Stimulated activated naive CD8-positive, alpha-beta T cell treated with anti-CD3 and anti-CD28 coated beads, Interleukin-15, Interleukin-2, amounts not matched to agents 100 U/mL and 50 U/mL, for 24 hours (primary cell): ENCODE results near the gene IQCH.
A peak's percentile ranks its signal among the peaks of the same experiment; 100 is the strongest.
"Not testable (repeated sequence)": the region's sequence is repeated elsewhere in the genome, so short reads cannot be mapped to it uniquely, and the experiment has no call there.

ENCODE experiments used
- ATAC-seq: fragments of 150-1000 bp; cut with Tn5 transposase; one replicate; pipeline ENCODE4 v1.10.0; 2021
- DNase-seq: peaks from one replicate; pipeline ENCODE4 v3.0.0; 2021

The IQCH gene

GRCh38 chr15:67446449-67446848, 191.9 kb downstream of the IQCH start:
- ATAC-seq (no peak), DNase-seq (no peak)

GRCh38 chr15:67448372-67448771, 193.8 kb downstream of the IQCH start:
- DNase-seq, ATAC-seq: not testable (repeated sequence)

- DNase-seq, ATAC-seq: not testable (repeated sequence)
These were observed 199.1 kb downstream of the IQCH start for GRCh38 chr15:67453703-67454102.

DNA sequence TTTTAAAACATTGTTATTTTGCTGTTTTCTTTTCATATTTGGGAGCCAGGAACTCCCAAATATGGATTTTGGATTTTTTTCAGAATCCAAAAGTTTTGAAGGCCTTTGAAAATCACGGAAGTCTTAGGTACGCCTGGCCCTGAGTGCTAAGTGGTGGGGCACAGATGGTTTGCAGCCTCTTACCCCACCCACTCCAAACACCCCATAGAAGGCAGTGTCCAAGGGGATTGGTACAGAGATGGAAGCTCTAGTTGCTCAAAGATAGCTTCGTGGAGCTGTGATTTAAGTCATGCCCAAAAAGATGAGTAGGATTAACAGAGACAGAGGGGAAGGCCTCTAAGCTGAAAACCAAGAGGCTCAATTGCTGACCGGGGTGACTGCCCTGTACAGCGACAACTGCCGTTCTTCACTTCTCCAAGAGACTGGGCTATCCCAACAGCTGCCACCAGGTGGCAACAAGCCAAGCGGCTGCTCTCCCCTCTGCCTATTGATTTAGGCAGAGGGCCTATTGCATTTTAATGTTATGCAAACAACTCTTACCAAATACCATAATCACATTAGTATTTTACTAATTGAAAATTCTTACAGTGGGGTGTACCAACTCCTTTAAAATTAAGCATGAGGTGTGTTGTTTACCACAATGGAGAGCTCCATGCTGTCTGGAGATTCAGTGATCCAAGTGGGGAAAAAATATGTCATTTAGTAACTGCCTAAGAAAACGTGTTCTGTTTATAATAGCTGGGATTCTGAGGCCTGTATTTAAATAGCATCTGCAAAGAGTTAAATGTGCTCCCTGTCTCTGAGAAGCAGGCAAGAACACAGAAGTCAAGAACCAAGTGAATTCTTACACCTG, 202.3 kb downstream of the IQCH start:
- ATAC-seq (peak; percentile 94), DNase-seq (peak; percentile 91)

DNA sequence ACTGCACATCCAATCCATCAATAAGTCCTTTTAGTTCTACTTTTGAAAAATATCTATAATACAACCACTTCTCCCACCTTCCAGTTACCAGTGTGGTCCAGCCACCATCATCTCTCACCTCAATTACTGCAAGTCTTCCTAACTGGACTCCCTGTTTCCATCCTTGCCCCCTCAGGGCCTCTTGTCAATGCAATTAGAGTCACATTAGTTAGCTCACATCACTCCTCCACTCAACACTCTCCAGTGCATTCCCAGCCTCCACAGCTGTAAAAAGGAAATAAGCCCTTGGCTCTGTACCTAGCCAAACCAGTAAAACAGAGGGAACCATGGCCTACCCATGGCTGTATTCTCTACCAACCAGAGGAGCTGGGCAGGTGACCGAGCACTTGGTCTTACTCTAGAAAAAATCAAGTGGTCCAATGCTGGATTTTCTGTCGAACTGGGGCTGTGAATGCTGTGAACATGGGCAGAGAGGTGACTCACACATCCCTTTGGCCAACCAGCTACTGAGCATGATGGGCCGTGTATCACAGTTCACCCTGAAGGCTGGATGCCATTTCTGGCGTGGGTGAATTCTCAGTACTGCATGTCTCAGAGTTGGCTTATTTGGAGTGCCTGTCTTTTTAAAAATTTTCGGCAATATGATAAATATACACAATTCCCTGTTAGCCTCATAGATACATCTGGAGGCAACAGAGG, 203.9 kb downstream of the IQCH start:
- ATAC-seq, result no peak

DNA sequence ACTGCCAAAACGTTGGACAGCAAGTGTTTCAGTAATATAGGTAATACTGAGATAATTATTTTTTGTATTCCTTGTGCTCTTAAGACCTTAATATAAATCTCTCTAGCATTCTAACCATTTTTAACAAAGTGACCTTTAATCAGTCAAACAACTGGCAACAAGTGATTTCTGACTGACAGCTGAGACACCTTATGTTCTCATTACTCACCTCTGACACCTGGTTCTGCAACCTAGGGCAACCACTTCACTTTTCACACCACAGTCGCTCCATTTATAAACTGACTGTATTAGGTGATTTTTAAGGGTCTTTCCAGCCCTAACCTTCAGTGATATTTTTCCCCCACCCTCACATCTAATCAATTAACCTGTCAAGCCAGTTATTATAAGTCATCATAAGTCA, 205.9 kb downstream of the IQCH start:
- DNase-seq (no peak), ATAC-seq (no peak)

More for the DNA sequence above, 203.9 kb downstream of the IQCH start:
- no peak for DNase-seq

DNA sequence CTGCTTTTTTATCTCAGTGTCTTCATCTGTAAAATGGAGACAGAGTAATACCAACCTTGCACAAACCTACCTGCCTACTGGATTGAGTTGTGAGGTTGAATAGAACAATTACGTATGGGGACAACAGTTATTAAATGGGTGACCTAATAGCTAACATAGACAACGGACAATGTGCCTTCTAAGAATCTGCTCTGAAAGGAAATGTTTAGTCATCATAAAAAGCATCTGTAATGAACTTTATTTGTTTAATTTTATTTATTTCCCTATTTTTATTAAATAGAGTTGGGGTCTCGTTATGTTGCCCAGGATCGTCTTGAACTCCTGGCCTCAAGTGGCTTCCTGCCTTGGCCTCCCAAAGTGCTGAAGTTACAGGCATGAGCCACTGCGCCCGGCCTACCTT, 207.1 kb downstream of the IQCH start:
- DNase-seq (no peak), ATAC-seq (no peak)

DNA sequence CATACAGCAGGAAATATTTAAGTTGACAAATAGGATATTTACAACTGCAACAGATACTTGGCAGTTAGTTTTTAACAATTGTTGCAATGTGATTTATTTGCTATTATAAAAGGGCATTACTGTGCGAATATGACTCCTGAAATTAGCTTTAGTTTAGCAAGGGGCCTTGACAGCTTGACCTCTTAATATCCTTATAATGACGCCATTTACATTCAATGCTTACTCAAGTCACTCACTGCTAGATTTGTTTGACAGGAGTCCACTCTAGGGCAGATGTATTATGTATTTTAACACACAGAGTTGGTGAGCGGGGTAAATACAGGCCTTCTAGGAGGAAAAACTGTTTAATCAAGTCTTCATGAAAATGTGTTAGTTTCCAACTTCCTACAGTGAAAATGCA, 208.3 kb downstream of the IQCH start:
- no peak for ATAC-seq
- no peak for DNase-seq

GRCh38 chr15:67463488-67463887, 208.9 kb downstream of the IQCH start:
- ATAC-seq (no peak), DNase-seq (no peak)

DNA sequence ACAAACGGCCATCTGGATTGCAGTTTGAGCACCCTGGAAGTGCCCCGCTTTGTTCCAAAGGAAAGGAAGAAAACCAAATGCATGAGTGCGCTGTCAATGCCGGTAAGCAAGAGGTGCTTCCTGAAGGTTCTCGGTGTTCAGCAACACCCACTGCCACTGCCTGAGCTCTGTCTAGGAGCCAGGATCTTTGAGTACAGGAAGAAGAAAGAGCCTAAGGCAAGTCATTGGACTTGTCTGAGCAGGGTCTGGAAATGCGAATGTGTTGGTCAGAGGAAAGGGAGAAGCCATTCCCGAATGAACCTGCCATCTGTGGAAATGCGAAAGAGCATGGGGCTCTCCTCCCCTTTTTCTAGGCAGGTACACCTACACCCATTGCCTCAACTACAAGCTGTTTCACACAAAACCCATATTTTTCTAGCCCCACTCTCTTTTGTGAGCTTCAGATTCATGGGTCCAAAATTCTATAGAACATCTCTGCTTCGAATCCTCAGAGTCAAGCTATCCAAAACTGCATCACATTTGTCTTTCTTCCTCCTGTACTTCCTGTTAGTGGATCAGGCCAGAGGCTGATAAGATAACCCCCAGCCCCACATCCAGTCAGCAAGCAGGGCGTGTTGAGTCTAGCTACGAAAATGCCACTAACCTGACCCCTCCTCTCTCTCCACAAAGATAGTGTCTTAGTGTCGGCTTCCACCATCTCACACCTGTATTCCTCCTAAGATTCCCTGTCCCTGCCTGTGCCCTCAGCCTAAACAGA, 210.8 kb downstream of the IQCH start:
- DNase-seq, result no peak
- no peak for ATAC-seq

DNA sequence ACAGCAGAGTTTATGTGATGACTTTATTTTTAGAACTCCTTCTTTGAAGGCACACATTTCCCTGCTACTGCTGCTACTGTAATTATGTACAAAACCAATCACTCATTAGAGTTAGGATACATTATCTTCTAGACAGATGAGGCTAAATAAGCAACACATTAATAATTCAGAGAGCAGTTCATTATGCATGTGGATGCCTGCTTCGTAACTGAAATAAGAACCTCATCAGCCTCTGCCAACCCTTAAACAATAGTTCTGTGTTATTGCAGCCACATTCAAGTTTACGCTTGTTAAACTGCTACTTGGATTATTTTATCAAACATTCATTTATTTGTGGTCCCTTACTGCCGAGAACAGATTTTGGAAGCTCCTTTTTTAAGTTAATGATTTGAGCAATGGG, 213.8 kb downstream of the IQCH start:
- no peak for DNase-seq

DNA sequence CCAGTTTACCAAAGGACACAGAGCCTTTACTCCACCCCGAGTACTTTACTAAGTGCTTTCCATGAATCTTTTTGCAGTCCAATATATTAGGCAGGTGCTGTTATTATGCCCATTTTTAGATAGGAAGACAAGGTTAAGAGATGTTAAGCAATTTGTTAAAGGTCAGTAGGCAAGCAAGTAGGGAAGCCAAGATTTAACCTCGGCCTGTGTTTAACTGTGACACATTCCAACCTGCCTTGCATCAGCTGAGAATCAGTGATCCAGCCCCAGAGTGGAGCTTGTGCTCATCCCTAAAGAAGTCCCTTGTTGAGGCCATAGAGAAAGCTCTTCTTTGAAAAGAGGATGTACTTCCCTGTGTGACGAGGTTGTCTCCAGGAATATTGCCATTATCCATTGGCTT, 215.1 kb downstream of the IQCH start:
- no peak for DNase-seq
- no peak for ATAC-seq

More for the DNA sequence above, 213.8 kb downstream of the IQCH start:
- ATAC-seq, result no peak

DNA sequence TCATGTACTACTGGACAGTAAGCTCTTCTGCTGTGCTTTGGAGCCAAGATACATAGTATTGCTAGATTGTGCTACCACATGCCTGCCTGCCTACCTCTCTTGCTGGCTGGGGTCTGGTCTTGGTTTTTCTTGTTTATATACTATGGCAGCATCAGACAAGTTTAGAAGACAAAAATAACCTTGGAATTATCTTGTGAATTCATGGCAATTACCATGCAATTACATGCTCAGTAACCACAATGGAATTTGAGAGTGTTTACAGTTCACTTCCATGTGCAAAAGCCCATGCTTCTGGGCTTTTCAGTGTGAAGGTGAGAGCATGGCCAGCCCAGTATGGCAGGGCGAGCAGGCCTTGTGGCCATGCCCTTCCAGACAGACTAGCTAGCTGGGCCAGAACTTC, 218.4 kb downstream of the IQCH start:
- ATAC-seq (no peak), DNase-seq (no peak)

- ATAC-seq (no peak), DNase-seq (no peak)
These were observed 220.0 kb downstream of the IQCH start for GRCh38 chr15:67474405-67475110.

DNA sequence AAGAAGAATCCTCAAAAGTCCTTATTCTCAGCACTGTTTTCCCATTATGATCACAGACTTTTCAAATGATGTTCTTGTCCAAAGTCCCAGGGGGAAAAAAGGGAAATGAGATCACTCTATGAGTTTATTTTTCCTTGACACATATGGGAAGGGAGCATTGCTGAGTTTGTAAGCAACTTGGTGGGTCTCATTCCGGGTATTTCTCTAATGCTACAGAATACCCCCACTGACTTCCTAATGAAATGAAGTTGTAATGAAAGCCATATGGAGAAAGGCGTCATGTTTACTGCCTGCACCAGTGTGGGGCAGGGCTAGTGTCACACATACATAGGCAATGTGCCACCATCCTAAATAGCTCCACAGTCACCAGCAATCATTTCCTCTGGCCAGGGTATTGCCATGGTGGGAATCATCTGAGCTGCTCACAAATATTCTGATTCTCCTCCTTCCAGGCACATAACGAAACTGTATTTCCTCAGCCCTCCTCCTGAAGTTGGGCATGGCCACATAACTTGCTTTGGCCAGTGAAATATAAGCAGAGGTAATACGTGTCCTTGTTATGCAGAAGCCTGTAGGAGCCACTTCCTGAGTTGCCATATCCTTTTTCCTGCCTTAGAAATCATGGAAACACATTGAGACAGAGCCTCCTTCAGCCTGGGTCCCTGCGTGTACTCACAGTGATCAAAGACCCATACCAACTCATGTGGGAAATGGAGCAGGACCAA, 225.4 kb downstream of the IQCH start:
- no peak for ATAC-seq
- no peak for DNase-seq

DNA sequence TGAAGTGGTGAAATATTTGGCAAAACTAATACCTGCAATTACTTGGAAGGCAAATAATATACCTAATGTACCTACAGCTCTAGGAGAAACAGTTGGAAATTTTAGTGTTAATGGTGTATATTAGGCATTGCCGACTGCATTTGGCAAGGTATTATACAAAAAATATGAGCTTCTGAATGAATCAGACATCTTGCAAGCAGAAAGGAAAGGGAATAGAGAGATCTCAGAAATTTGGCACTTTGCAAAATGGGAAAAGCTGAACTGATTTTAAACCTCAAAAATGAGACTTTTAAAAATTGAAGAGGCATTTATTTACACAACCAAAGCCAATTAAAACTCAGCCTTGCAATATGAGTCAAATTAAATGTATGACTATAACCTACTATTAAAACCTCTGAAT, 226.2 kb downstream of the IQCH start:
- ATAC-seq (no peak), DNase-seq (no peak)

DNA sequence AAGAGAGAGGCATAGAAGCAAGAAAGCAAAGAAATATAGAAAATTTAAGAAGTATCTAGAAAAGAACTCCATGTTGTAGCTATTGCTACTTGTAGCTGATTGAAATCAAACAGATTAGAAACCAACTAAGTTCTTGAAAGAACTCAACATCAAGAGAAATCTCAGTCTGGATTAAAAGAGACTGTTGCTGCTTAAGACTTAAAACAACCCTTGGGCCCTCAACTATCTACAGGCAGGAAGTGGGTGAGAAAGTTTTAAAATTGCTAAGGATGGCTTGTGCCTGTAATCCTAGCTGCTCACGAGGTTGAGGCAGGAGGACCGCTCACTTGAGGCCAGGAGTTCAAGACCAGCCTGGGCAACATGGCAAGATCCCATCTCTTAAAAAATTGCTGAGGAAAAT, 227.1 kb downstream of the IQCH start:
- no peak for DNase-seq
- no peak for ATAC-seq

GRCh38 chr15:67495585-67495984, 241.0 kb downstream of the IQCH start:
- no peak for DNase-seq
- ATAC-seq, result no peak

- ATAC-seq, result no peak
- no peak for DNase-seq
These were observed 246.7 kb downstream of the IQCH start for GRCh38 chr15:67501177-67501835.

GRCh38 chr15:67501836-67502461, 247.4 kb downstream of the IQCH start:
- no peak for ATAC-seq

More at GRCh38 chr15:67501836-67502461, 247.4 kb downstream of the IQCH start:
- DNase-seq, result no peak
